Measurements from ENCODE around the gene IGFLR1.

DNA sequence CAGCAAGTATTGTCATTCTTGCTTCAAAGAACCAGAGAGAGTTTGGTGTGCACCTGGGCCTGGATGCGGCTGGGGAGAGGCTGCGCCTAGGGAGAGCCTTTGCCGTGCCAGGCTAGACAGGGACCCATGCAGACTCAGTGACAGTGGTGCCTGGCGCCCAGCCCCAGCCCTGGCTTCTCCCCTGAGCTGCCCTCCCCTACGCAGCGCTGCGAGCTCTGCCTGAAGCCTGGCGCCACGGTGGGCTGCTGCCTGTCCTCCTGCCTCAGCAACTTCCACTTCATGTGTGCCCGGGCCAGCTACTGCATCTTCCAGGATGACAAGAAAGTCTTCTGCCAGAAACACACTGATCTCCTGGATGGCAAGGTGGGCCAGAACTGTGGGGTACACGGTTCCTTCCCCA, 12.5 kb downstream of the IGFLR1 start:
- TF ChIP-seq, protein P1, sequence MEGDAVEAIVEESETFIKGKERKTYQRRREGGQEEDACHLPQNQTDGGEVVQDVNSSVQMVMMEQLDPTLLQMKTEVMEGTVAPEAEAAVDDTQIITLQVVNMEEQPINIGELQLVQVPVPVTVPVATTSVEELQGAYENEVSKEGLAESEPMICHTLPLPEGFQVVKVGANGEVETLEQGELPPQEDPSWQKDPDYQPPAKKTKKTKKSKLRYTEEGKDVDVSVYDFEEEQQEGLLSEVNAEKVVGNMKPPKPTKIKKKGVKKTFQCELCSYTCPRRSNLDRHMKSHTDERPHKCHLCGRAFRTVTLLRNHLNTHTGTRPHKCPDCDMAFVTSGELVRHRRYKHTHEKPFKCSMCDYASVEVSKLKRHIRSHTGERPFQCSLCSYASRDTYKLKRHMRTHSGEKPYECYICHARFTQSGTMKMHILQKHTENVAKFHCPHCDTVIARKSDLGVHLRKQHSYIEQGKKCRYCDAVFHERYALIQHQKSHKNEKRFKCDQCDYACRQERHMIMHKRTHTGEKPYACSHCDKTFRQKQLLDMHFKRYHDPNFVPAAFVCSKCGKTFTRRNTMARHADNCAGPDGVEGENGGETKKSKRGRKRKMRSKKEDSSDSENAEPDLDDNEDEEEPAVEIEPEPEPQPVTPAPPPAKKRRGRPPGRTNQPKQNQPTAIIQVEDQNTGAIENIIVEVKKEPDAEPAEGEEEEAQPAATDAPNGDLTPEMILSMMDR (IDR thresholded peaks at IDR 0.05 in 4 of 5, conservative IDR thresholded peaks at IDR 0.05 in 1 of 5): no peak
- TF ChIP-seq POLR2A (IDR thresholded peaks at IDR 0.05): no peak
